HG03565 (cell line): ENCODE results near the gene FAM89B.
A peak's percentile ranks its signal among the peaks of the same experiment; 100 is the strongest.

ENCODE experiments used
- ATAC-seq: cut with Tn5 transposase; IDR thresholded peaks from one replicate; pipeline ENCODE4 v1.9.1; 2021; ENCODE audit warnings: mild to moderate bottlenecking, moderate library complexity; ENCODE audit not compliant: unreplicated experiment

FAM89B gene

DNA sequence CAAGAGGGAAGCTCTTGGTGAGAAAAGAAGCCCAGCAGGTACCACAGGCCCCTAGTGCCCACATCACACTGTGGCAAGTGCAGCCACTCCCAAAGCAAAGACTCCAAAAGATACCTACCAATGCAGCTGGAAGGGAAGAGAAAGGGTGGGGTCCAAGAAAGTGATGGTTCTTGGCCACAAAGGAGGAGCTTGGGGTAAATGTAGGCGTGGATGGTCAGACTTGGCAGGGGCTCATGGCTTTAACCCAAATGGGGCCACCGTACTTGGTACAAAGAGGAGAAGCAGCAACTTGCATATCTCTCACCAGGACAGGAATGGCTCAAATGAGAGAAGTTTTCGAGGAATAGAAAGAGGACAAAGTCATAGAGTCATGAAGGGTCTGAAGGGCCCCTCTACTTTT, 36.9 kb downstream of the FAM89B start:
- ATAC-seq: no peak

DNA sequence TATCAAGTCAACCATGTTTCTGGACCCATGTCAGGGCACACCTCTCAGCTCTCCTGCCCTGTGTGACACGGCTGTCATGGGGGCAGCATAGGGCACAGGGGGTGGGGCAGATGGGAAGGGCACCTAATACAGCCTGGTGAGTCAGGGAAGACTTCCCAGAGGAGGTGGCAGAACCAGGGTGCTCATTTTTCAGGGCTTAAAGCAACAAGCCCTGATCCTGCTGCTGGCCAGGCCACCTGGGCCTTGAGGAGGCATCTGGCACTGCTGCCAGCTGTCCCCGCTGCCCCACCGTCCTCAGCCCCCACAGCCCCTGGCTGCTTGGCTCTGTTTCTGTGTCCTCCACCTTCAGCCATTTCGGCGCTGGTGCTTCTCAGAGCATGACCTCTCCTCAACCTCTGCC, 37.3 kb downstream of the FAM89B start:
- no peak for ATAC-seq

DNA sequence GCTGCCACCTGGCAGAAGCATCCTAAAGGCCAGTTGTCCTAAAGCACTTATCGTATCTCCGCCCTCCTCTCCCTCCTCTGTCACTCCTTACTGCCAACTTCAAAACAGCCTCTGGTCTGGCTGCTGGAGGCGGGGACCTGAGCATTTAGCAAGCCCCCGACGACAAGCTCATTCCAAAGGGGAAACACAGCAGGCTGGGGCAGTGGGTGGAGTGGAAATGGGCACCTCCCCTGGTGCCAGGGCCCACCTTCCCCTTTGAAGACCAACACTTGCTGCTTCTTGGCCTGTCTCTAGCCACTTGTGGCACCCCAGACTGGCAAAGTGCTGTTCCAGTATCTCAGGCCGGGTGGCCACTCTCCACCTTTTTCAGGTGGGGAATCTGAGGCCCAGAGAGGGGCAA, 38.1 kb downstream of the FAM89B start:
- no peak for ATAC-seq

DNA sequence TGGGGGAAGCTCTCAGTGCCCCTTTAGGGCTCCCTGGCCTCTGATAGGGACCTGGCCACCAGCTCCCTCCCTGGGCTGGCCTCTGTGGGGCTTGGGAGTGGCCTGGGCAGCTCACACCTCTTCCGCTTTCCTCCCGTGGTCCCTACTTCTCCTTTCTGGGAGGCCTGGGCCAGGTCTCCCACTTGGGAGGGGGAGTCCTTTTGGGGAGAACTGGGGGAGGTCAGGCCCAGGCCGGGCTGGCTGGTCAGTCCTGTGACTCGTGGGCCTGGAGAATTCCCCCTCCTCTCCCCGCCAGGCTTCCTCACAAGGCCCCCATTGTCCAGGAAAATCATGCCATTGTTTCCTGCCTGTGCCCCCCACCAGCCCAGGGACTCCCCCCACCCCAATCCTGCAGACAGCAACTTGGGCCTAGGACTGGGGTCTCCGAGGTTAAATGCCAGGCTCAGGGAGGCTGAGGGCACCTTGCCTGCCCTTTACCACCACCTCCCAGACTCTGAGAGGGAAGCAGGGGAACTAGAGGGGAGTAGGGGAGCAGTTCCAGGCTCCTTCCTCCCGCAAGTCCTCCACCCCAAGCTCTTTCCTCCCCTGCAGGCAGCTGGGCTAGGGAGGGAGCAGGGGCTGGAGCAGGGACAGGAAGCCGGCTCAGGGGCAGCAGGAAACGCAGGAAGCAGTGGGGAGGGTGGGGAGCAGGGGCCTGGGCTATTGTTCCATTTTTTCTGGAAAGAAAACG, 38.9 kb downstream of the FAM89B start:
- ATAC-seq: no peak

DNA sequence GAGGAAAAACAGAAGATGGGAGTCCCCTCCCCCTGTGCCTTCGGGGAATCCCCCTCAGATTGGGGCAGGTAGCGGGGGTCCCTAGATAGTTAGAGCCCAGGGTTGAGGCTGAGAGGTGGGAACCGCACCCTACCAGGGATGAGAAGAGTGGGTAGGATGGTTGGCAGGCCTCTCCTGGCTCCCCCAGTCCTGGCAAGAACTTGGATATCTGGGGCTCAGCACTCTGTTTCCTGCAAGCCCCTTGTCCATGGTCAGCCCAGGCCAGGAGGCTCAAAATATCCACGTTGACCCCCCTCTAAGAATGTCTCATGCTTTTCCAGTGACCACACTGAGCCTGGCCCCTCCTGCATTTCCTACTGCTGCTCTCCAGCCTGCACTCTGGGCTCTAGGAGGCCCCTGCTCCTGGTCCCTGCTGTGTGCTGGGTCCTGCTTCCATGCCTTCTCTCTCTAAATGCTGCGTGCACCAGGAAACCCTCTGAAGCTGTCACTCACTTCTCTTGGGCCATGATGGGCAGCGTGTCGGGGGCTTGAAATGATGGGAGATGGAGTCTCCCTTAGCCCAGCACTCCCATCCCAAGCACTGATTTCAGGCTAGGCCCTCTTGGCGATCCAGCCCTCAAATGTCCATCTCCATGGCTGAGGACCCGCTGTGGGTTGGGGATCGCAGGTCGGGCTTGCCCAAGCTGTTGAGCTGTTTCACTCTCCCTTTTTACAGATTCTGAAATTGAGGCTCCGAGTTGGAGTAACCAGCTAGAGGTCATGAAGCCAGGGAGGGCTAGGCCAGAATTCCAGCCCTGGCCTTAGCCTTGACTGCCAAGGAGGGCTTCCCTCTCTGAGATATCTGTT, 39.6 kb downstream of the FAM89B start:
- ATAC-seq: no peak

DNA sequence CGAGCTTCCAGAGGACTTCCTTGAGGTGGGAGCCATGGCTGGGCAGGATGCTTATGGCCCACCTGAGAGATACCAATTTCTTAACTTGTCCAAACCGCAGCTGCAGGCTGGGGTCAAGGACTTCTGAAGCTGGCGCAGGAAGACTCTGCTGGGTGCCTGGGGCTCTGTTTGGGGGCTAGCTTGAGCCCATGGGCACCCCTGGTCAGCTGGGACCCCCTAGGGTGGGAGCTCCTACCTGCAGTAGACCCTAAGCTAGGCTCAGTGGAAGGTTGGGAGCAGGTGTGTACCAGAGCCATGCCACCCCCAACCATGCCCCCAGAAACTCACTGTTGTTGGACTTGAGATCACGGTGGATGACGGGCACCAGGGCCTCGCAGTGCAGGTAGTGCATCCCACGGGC, 40.4 kb downstream of the FAM89B start:
- no peak for ATAC-seq

DNA sequence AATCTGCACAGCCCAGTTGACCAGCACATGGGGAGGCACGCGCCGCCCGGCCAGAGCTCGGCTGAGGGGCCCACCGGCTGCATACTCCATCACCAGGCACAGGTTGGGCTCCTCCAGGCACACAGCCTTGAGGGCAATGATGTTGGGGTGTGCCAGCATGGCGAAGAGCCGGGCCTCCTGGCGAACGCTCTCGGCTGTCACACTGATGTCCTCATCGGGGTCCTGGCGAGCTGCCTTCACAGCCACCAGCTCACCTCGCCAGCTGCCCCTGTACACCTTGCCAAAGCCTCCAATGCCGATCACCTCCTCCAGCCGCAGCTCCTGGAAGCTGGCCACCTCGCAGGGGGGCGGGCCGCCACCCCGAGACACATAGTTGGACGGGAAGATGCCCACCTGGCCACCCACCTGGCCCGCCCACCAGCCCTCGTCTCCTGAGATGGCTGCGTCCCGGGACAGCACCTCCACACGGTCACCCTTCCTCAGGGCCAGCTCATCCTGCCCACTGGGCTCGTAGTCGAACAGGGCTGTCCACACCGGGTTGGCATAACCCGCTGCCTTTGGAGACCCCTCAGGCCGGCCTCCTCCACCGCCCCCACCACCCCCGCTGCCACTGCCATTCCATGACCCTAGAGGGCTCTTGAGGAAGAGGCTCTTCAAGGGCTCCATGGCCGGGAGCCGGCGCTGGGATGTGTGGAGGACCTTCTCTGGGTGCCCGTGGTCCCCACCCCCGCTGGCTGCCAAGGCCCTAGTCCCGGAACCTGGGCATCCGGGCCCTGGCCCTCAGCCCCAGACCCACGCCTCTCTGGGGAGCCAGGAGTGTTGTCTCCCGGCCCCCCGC, 41.0 kb downstream of the FAM89B start:
- no peak for ATAC-seq

DNA sequence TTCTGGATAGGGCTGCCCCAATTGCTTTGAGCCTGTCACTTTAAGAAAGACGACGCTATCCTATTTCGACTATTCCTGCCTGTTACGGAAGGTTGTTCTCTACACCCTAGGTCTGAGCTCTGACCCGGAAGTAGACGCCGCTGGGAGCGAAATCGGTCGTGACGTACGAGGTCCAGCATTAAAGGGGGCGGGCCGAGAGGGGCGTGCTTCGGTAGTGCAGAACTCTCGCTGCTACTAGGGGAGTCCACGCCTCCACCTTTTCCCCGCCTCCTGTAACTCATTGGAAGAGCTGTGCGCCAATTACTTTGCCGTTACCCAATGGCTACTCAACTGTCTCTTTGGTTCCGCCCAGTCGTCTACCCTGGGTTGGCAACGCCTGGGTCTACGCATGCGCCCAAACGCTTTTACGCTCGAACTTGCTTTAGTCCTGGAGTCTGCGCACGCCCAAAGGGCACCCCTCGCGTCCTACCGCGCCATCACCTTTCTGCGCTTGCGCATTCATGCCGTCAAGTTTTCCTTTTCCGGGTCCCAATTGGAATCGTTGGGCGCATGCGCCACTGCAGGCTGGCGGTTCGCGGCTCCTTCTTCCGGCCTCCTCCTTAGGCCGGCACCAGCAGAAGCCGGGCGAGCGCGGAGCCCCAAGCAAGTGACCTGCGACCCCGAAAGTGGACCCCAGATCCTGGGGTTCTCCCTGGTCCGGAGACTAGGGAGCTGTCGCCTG, 43.1 kb downstream of the FAM89B start, which contains the start of gene PCNX3:
Gene PCNX3 (plus strand): TSS at position 548 of the 721 bp plus-strand sequence. CDS start 536 bp downstream, outside the sequence.
- peak; percentile 72 for ATAC-seq

DNA sequence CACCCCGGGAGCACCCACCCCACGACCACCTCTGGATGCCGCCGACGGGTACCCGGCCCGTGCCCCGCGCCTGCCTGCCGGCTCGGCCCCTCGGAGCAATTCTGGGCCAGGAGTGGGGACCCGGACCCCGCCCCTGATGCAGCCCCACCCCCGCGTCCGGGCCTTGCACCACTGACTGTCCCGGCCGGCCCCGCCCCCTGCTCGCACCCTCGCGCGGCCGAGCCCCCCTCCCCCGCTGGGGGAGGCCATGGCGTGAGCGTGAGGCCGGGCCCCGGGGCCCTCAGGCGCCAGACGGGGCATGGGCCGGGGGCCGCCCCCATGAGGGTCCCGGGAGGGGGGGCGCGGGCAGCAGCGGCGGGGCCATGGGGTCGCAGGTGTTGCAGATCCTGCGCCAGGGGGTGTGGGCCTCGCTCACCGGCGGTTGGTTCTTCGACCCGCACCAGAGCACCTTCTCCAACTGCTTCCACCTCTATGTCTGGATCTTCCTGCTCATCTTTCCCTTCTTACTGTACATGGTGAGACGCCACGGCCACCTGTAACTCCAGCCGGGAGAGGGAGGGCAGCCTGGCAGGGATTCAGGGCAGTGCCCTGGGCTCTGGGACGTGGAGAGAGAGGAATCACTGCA, 43.7 kb downstream of the FAM89B start:
- no peak for ATAC-seq

DNA sequence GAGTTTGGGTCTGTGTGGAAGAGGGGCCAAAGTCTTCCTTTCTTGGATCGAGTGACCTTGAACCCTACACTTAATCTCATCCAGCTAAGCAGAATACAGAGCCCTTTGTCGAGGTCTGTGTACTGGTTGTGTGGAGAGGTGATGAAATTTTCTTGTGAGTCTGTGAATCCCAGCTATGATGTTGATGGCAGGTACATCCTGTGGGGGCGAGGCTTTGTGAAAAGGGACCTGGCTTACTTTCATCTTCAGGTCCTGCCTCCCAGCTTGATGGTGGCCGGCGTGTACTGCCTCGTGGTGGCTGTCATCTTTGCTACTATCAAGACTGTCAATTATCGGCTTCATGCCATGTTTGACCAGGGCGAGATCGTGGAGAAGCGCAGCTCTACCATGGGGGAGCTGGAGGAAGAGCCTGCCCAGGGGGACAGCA, 44.2 kb downstream of the FAM89B start:
- ATAC-seq: no peak

DNA sequence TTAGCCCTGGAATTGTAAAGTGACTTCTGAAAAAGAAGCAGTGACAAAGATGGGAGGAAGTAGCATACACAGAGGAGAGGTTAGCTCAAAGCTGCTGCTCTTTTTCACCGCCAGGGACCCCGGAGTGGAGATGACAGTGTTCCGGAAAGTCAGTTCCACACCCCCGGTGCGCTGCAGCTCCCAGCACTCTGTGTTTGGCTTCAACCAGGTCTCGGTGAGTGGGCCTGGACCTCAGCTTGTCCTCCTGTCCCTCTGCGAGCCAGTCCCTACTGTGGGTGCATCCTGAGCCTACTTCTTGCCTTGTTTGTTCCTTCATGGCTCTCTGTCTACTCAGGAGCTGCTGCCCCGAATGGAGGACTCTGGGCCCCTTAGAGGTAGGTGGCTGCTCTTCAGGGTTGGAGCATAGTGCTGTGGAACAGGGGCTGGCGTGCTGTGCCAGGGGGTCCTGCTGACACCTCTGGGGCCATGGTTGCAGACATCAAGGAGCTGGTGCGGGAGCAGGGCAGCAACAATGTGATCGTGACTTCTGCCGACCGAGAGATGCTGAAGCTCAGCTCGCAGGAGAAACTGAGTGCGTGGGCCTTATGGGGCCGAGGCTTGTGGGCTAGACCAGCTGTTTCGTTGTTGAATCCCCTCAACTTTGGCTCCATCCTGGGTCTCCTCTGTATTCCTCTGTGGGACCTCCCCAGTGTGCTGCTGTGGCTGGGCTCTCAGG, 45.0 kb downstream of the FAM89B start:
- no peak for ATAC-seq

DNA sequence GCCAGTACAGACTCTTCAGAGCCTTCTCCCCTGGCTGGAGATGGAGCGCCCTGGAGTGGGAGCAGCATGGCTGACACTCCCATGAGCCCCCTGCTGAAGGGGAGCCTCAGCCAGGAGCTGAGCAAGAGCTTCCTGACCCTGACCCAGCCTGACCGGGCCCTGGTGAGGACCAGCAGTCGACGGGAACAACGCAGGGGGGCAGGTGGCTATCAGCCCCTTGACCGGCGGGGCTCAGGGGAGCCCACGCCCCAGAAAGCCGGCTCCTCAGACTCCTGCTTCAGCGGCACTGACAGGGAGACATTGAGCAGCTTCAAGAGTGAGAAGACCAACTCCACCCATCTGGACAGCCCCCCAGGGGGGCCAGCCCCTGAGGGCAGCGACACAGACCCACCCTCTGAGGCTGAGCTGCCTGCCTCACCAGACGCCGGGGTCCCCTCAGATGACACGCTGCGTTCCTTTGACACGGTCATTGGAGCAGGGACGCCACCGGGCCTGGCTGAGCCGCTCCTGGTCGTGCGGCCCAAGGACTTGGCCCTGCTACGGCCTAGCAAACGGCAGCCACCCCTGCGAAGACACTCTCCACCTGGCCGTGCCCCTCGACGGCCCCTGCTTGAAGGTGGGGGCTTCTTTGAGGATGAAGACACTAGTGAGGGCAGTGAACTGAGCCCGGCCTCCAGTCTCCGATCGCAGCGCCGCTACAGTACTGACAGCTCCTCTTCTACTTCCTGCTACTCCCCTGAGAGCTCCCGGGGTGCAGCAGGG, 45.8 kb downstream of the FAM89B start:
- ATAC-seq: no peak

DNA sequence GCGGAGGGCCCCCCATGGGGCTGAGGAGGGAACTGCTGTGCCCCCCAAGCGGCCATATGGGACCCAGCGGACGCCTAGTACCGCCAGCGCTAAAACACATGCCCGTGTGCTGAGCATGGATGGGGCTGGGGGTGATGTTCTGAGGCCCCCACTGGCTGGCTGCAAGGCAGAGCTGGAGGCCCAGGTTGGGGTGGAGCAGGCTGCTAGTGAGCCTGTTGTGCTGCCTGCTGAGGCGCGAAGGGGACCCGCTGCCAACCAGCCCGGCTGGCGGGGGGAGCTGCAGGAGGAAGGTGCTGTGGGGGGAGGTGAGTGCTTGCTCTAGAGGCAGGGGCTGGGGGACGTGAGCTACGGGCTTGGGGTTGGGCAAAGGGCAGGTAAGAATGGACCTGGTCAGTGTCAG, 46.4 kb downstream of the FAM89B start:
- ATAC-seq: no peak

DNA sequence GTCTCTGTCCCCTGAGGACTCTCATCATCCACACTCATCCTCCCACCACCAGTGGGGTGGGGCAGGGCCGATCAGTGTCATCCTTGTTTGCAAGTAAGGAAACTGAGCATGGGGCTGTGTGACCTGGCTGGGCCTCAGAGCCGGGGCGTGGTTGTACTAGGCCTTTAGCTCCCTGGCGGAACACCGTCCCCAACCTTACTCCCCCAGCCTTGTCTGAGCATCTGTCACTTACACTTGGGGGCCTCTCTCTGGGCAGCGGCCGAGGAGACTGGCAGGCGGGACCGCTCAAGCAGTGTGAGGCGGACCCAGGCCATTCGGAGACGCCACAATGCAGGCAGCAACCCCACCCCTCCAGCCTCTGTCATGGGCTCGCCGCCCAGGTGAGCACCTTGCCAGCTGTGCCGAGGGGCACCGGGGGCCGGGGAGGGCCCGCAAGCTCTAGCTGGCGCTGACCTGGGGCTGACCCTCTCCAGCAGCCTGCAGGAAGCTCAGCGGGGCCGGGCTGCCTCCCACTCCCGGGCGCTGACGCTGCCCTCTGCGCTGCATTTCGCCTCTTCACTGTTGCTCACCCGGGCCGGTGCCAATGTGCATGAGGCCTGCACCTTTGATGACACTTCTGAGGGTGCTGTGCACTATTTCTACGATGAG, 47.1 kb downstream of the FAM89B start:
- no peak for ATAC-seq

DNA sequence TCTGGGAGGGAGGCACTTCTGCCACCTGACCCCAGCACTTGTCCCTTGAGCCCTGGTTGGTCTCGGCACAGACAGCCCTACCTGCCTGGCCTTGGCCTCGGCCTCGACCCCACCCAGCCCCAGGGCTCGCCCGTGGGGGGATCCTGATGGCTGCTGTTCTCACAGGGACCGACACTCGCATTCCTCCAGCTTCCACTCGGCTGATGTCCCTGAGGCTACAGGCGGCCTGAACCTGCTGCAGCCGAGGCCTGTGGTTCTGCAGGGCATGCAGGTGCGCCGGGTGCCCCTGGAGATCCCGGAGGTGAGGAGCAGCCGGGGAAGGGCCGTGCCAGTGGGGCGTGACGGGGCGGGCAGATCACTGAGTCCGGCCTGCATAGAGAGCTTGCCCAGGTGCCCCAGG, 48.3 kb downstream of the FAM89B start:
- no peak for ATAC-seq

DNA sequence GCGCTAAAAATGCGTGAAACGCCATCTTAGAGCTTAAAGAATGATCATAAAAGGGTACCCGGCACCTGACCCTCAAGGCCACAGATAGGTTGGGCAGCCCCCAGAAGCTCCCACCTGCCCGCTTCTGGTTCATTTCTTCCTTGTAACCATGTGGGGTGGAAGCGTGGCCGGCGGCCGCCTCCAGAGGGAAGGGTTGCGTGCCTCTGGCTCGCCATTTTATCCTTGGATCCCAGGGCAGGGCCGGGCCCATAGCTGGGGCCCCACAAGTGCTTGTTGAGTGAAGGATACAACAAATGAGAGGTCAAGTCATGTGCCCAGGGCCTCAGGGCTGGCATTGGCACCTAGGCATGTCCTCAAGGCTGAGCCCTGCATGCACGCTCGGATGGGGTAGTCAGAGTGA, 49.1 kb downstream of the FAM89B start:
- no peak for ATAC-seq

DNA sequence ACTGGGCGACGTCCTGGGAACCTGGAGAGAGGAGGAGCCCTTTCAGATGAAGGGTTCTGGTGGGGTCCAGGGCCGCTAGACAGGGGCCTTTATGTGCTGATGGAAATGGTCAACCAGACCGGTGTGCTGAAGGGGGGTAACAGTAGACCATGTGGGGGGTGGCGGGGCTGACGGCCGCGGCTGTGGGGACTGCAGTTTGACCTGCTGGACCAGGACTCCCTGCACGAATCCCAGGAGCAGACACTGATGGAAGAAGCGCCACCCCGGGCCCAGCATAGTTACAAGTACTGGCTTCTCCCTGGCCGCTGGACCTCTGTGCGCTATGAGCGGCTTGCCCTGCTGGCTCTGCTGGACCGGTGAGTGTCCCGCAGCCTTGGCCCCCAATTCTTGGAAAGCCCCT, 49.7 kb downstream of the FAM89B start:
- no peak for ATAC-seq

DNA sequence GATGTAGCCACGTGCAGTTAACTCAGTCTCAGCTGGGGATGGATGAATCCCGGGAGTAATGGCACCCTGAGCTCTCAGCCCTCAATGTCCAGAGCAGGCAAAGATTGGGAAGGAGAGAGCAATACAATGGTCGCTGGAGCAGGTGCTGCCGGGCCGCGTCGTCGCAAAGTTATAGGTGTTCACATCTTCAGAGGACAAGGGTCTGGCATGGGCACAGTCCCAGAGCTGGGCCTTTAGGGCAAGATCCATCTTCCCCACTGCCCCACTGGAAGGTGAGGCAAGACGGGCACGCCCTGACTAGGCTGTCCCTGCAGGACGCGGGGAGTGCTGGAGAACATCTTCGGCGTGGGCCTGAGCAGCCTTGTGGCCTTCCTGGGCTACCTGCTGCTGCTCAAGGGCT, 50.8 kb downstream of the FAM89B start:
- ATAC-seq: no peak
